A172 (cell line): Measurements from ENCODE around the gene PRMT6. TPM values are rescaled to one million over a fixed set of nuclear protein-coding genes. Genes with fewer than 3 reads are reported as not detected.
"Not testable (repeated sequence)": the region's sequence is repeated elsewhere in the genome, so short reads cannot be mapped to it uniquely, and the experiment has no call there.

ENCODE experiments used
- DNase-seq: peaks from one replicate; pipeline ENCODE4 v3.0.0-alpha.2; 2015; ENCODE audit warnings: low spot score
- total RNA-seq: library from RNA; depleted of rRNA; stranded (reverse); fragments of >200 nt; shearing (Covaris generic); gene quantifications from 2 replicates; pipeline ENCODE4 v1.2.3, GENCODE V29; 2014; rRNA removed

Gene PRMT6
- 3.7 and 4.7 TPM in 2 replicates for total RNA-seq

GRCh38 chr1:107056426-107057196 is at the start of gene PRMT6:
Gene PRMT6, plus strand, starts transcription at chr1:107056674. Its CDS starts 42 bp downstream, at chr1:107056716.
- DNase-seq: peak; percentile 4

- DNase-seq: no peak
Observed at GRCh38 chr1:107009281-107009680, 47.2 kb upstream of the PRMT6 start.

GRCh38 chr1:107010582-107010981 is 45.9 kb upstream of the PRMT6 start:
- no peak for DNase-seq

- DNase-seq: no peak
Observed at GRCh38 chr1:107016376-107016978, 40.0 kb upstream of the PRMT6 start.

- no peak for DNase-seq
Observed at GRCh38 chr1:107018445-107018844, 38.0 kb upstream of the PRMT6 start.

GRCh38 chr1:107019166-107019565 is 37.3 kb upstream of the PRMT6 start:
- DNase-seq: no peak

GRCh38 chr1:107038874-107039273 is 17.6 kb upstream of the PRMT6 start:
- not testable (repeated sequence) for DNase-seq

- not testable (repeated sequence) for DNase-seq
Observed at GRCh38 chr1:107044310-107045220, 11.9 kb upstream of the PRMT6 start.

- no peak for DNase-seq
Observed at GRCh38 chr1:107047602-107048001, 8.9 kb upstream of the PRMT6 start.

- no peak for DNase-seq
Observed at GRCh38 chr1:107048241-107048640, 8.2 kb upstream of the PRMT6 start.

- no peak for DNase-seq
Observed at GRCh38 chr1:107051266-107051665, 5.2 kb upstream of the PRMT6 start.

GRCh38 chr1:107055919-107056425 is 502 bp upstream of the PRMT6 start:
- DNase-seq: not testable (repeated sequence)

- DNase-seq: no peak
Observed at GRCh38 chr1:107057197-107058133, 991 bp downstream of the PRMT6 start.

- no peak for DNase-seq
Observed at GRCh38 chr1:107058245-107059032, 2.0 kb downstream of the PRMT6 start.

- DNase-seq: no peak
Observed at GRCh38 chr1:107061886-107062285, 5.4 kb downstream of the PRMT6 start.

GRCh38 chr1:107073493-107073892 is 17.0 kb downstream of the PRMT6 start:
- DNase-seq: no peak

GRCh38 chr1:107076841-107077240 is 20.4 kb downstream of the PRMT6 start:
- peak; percentile 57 for DNase-seq

- DNase-seq: no peak
Observed at GRCh38 chr1:107079249-107079648, 22.8 kb downstream of the PRMT6 start.

GRCh38 chr1:107081102-107081501 is 24.6 kb downstream of the PRMT6 start:
- DNase-seq: no peak

- no peak for DNase-seq
Observed at GRCh38 chr1:107091418-107091817, 34.9 kb downstream of the PRMT6 start.
